ENCODE data around the gene RCAN3.
"Not testable (repeated sequence)": the region's sequence is repeated elsewhere in the genome, so short reads cannot be mapped to it uniquely, and the experiment has no call there.

RCAN3 gene

DNA sequence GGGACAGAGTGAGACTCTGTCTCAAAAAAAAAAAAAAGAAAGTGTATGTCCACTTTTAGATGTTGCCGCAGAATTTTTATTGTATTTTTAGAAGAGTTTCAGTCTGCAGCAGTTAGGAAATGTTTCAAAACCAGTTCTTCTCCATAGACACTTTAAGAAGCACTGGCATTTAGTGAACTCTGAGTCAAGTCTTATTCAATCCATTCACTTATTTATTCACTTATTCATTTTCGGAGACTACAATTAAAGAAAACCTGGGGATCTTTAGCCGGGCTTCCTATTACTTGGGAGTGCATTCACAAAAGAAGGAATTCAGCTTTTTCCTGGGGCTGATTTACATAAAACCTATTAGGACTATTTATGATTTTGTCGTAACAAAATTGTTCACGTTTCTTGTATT is 12.3 kb downstream of the RCAN3 start:
- Histone ChIP-seq H3K9ac (ENCODE audit: low read length) (no peak overlapping the region), H3K36me3 (ENCODE audit: control insufficient read depth, insufficient read depth, low read length) (peaks cover 4% of the 10 kb centered on the region; the same call in 1 of the 2 replicates), H3K27me3 (ENCODE audit: control insufficient read depth, insufficient read depth, low read length) (no peaks in the 10 kb centered on the region), H3K27ac (ENCODE audit: low read depth, low read length) (no peak overlapping the region), H3K9me3 (ENCODE audit: control insufficient read depth, insufficient read depth, low read depth, low read length) (no peaks in the 10 kb centered on the region), H3K4me3 (ENCODE audit: low read depth, low read length) (no peak overlapping the region), H3K4me1 (ENCODE audit: control insufficient read depth, insufficient read depth, low read length) (no peaks in the 10 kb centered on the region)

DNA sequence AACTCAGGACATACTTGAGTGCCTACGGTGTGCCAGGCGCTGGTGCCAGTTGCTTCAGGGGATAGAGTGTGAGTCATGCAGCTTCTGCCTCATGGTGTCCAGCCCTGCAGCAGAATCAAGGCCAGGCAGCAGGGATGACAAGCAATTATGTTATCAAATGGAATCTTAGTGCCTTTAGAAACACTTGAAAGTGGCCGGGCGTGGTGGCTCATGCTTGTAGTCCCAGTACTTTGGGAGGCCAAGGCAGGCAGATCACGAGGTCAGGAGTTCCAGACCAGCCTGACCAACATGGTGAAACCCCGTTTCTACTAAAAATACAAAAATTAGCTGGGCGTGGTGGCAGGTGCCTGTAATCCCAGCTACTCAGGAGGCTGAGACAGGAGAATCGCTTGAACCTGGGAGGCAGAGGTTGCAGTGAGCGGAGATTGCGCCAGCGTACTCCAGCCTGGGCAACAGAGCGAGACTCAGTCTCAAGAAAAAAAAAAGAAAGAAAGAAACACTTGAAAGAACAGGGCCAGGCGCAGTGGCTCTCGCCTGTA is 13.1 kb downstream of the RCAN3 start:
- H3K4me1 ChIP-seq (ENCODE audit: control insufficient read depth, insufficient read depth, low read length); H3K27me3 ChIP-seq (ENCODE audit: control insufficient read depth, insufficient read depth, low read length); H3K4me3 ChIP-seq (ENCODE audit: low read depth, low read length); H3K9me3 ChIP-seq (ENCODE audit: control insufficient read depth, insufficient read depth, low read depth, low read length); H3K9ac ChIP-seq (ENCODE audit: low read length); H3K27ac ChIP-seq (ENCODE audit: low read depth, low read length); H3K36me3 ChIP-seq (ENCODE audit: control insufficient read depth, insufficient read depth, low read length): not testable (repeated sequence)

DNA sequence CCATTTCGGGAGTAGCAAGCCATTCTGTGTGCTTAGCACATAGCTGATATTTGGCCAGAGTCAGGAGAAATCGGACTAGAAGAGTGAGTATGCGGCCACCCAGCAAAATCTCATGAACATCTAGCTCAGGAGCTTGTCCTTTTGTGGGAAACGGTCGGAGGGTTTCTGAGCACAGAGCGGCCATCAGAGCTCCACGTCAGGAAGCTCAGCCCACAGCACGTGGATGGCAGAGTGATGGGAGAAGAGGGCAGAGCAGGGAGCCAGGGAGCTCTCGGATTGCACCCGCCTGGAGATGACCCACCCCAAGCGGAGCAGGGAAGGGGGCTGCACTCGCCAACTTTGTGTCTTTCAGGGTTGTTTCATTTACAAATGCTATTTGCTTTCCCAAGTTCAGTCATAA is 13.9 kb downstream of the RCAN3 start:
- Histone ChIP-seq H3K27ac (ENCODE audit: low read depth, low read length) (no peak overlapping the region), H3K4me3 (ENCODE audit: low read depth, low read length) (no peak overlapping the region), H3K27me3 (ENCODE audit: control insufficient read depth, insufficient read depth, low read length) (no peaks in the 10 kb centered on the region), H3K9ac (ENCODE audit: low read length) (no peak overlapping the region), H3K4me1 (ENCODE audit: control insufficient read depth, insufficient read depth, low read length) (no peaks in the 10 kb centered on the region), H3K9me3 (ENCODE audit: control insufficient read depth, insufficient read depth, low read depth, low read length) (no peaks in the 10 kb centered on the region), H3K36me3 (ENCODE audit: control insufficient read depth, insufficient read depth, low read length) (peaks cover 4% of the 10 kb centered on the region; the same call in 1 of the 2 replicates)

DNA sequence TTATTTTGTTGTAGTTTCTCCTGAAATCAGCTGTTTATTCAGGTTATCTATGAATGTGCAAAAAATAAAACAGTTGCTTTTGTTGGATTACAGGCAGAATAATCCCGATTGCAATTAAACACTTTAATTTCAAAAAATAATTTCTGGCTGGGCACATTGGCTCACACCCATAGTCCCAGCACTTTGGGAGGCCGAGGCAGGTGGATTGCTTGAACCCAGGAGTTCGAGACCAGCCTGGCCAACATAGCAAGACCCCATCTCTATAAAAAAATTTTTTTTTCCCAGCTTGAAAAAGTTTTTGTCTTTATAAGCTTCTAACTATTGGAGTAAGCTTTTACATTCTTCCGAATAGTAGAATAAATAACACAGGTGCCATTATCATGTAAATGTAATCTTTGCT is 15.3 kb downstream of the RCAN3 start:
- Histone ChIP-seq H3K4me1 (ENCODE audit: control insufficient read depth, insufficient read depth, low read length) (no peaks in the 10 kb centered on the region), H3K27ac (ENCODE audit: low read depth, low read length) (no peak overlapping the region), H3K9me3 (ENCODE audit: control insufficient read depth, insufficient read depth, low read depth, low read length) (no peaks in the 10 kb centered on the region), H3K4me3 (ENCODE audit: low read depth, low read length) (no peak overlapping the region), H3K9ac (ENCODE audit: low read length) (no peak overlapping the region), H3K27me3 (ENCODE audit: control insufficient read depth, insufficient read depth, low read length) (no peaks in the 10 kb centered on the region), H3K36me3 (ENCODE audit: control insufficient read depth, insufficient read depth, low read length) (peaks cover 4% of the 10 kb centered on the region; the same call in 1 of the 2 replicates)

DNA sequence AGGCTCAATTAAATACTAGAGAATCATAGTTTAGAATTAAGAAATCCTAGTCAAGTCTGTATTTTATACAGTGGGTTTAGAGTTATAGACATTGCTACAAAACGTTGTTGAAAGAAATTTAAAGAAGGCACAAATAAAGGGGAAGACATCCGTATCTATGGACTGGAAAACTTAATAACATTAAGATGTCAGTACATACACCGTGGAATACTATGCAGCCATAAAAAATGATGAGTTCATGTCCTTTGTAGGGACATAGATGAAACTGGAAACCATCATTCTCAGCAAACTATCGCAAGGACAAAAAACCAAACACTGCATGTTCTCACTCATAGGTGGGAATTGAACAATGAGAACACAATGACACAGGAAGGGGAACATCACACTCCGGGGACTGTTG is 17.6 kb downstream of the RCAN3 start:
- not testable (repeated sequence) for H3K36me3 ChIP-seq (ENCODE audit: control insufficient read depth, insufficient read depth, low read length); H3K4me1 ChIP-seq (ENCODE audit: control insufficient read depth, insufficient read depth, low read length); H3K27ac ChIP-seq (ENCODE audit: low read depth, low read length); H3K27me3 ChIP-seq (ENCODE audit: control insufficient read depth, insufficient read depth, low read length); H3K4me3 ChIP-seq (ENCODE audit: low read depth, low read length); H3K9me3 ChIP-seq (ENCODE audit: control insufficient read depth, insufficient read depth, low read depth, low read length); H3K9ac ChIP-seq (ENCODE audit: low read length)

DNA sequence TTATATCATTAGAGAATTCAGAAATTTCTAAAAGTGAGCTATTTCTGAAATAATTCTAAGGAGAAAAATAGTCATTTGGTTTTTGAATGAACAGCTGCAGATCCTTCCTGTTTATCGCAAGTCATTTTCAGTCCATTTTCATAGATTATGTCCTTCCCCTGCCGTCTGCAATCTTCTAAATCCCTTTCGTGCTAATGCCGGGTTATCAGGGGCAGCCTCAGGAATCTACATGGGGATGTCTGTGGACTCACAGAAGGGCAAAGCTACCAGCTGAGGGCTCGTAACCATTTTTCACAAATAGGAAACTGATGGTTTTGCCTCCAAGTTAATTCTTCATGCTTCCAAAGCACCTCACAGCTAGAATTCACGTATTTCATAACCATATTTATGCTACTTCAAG is 23.0 kb downstream of the RCAN3 start:
- no peak overlapping the region for H3K27ac ChIP-seq (ENCODE audit: low read depth, low read length)
- H3K9ac ChIP-seq (ENCODE audit: low read length): no peak overlapping the region
- no peak overlapping the region for H3K4me3 ChIP-seq (ENCODE audit: low read depth, low read length)
- H3K27me3 ChIP-seq (ENCODE audit: control insufficient read depth, insufficient read depth, low read length): no peaks in the 10 kb centered on the region
- no peaks in the 10 kb centered on the region for H3K36me3 ChIP-seq (ENCODE audit: control insufficient read depth, insufficient read depth, low read length)
- H3K4me1 ChIP-seq (ENCODE audit: control insufficient read depth, insufficient read depth, low read length): no peaks in the 10 kb centered on the region
- no peaks in the 10 kb centered on the region for H3K9me3 ChIP-seq (ENCODE audit: control insufficient read depth, insufficient read depth, low read depth, low read length)

DNA sequence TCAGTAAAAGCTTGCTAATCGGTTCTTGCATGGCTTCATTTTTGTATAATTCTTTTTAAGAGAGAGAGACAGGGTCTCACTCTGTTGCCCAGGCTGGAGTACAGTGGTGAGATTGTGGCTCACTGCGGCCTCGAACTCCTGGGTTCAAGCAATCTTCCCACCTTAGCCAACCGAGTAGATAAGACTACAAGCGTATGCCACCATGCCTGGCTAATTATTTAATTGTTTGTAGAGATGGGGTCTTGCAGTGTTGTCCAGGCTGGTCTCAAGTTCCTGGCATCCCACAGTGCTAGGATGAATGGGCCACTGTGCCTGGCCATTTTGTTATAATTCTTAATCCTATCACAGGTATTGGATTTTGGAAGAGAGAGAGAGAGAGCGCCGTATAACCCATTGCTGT is 23.4 kb downstream of the RCAN3 start:
- no peaks in the 10 kb centered on the region for H3K4me1 ChIP-seq (ENCODE audit: control insufficient read depth, insufficient read depth, low read length)
- no peak overlapping the region for H3K27ac ChIP-seq (ENCODE audit: low read depth, low read length)
- no peaks in the 10 kb centered on the region for H3K36me3 ChIP-seq (ENCODE audit: control insufficient read depth, insufficient read depth, low read length)

DNA sequence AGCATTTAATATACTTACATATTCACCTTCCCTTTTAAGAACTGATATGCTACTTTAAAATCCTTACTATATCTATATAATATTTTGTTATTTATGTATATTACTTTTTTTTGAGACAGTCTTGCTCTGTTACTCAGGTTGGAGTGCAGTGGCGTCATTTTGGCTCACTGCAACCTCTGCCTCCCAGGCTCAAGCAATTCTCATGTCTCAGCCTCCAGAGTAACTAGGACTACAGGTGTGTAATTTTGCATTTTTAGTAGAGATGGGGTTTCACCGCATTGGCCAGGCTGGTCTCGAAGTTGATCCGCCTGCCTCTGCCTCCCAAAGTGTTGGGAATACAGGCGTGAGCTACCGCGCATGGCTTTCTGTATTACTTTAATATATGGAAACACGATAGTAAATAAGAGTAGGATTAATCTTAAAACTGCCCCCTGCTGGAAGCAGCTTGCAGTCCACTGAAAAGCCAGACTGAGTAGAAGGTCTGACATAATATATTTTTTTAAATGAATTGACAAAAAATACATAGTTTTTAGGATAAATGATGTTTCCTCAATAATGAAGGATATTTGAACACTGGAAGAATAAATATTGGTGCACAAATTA is 24.4 kb downstream of the RCAN3 start:
- Histone ChIP-seq H3K4me1 (ENCODE audit: control insufficient read depth, insufficient read depth, low read length) (no peaks in the 10 kb centered on the region), H3K4me3 (ENCODE audit: low read depth, low read length) (no peak overlapping the region), H3K27me3 (ENCODE audit: control insufficient read depth, insufficient read depth, low read length) (no peaks in the 10 kb centered on the region), H3K9ac (ENCODE audit: low read length) (no peak overlapping the region), H3K9me3 (ENCODE audit: control insufficient read depth, insufficient read depth, low read depth, low read length) (no peaks in the 10 kb centered on the region), H3K27ac (ENCODE audit: low read depth, low read length) (no peak overlapping the region), H3K36me3 (ENCODE audit: control insufficient read depth, insufficient read depth, low read length) (peaks cover 3% of the 10 kb centered on the region; the same call in 1 of the 2 replicates)

More for the DNA sequence above, 23.4 kb downstream of the RCAN3 start:
- Histone ChIP-seq H3K9ac (ENCODE audit: low read length) (no peak overlapping the region), H3K4me3 (ENCODE audit: low read depth, low read length) (no peak overlapping the region), H3K9me3 (ENCODE audit: control insufficient read depth, insufficient read depth, low read depth, low read length) (no peaks in the 10 kb centered on the region), H3K27me3 (ENCODE audit: control insufficient read depth, insufficient read depth, low read length) (no peaks in the 10 kb centered on the region)

DNA sequence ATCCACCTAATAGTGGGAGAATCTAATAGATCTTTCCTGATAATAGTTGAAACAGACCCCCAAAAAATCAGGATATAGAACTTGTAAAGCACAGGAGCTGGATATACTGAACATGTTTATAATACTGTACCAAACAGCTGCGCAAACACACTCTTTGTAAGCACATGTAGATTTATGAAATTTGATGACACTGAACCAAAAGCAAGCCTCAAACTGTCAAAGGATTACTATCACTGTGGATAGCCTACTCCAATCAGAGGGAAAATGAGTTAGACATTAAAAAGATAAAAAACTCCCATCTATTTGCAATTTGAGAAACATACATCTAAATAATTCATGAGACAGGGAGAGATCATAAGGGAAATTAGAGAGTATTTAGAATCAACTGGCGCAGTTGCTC is 26.1 kb downstream of the RCAN3 start:
- H3K9me3 ChIP-seq (ENCODE audit: control insufficient read depth, insufficient read depth, low read depth, low read length): no peaks in the 10 kb centered on the region
- H3K27ac ChIP-seq (ENCODE audit: low read depth, low read length): no peak overlapping the region
- no peaks in the 10 kb centered on the region for H3K4me1 ChIP-seq (ENCODE audit: control insufficient read depth, insufficient read depth, low read length)
- no peaks in the 10 kb centered on the region for H3K27me3 ChIP-seq (ENCODE audit: control insufficient read depth, insufficient read depth, low read length)
- no peak overlapping the region for H3K4me3 ChIP-seq (ENCODE audit: low read depth, low read length)
- H3K9ac ChIP-seq (ENCODE audit: low read length): no peak overlapping the region
- H3K36me3 ChIP-seq (ENCODE audit: control insufficient read depth, insufficient read depth, low read length): peaks cover 4% of the 10 kb centered on the region

DNA sequence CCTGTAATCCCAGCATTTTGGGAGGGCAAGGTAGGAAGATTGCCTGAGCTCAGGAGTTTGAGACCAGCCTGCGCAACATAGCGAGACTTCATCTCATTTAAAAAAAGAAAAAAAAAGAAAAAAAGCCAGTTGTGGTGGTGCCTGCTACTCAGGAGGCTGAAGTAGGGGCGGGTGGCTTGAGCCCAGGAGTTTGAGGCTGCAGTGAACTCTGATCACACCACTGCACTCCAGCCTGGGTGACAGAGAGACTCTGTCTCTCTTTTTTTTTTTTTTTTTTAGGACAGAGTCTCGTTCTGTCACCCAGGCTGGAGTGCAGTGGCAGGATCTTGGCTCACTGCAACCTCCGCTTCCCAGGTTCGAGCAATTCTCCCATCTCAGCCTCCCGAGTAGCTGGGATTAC is 26.7 kb downstream of the RCAN3 start:
- not testable (repeated sequence) for H3K36me3 ChIP-seq (ENCODE audit: control insufficient read depth, insufficient read depth, low read length); H3K4me3 ChIP-seq (ENCODE audit: low read depth, low read length); H3K4me1 ChIP-seq (ENCODE audit: control insufficient read depth, insufficient read depth, low read length); H3K9me3 ChIP-seq (ENCODE audit: control insufficient read depth, insufficient read depth, low read depth, low read length); H3K27ac ChIP-seq (ENCODE audit: low read depth, low read length); H3K27me3 ChIP-seq (ENCODE audit: control insufficient read depth, insufficient read depth, low read length); H3K9ac ChIP-seq (ENCODE audit: low read length)

DNA sequence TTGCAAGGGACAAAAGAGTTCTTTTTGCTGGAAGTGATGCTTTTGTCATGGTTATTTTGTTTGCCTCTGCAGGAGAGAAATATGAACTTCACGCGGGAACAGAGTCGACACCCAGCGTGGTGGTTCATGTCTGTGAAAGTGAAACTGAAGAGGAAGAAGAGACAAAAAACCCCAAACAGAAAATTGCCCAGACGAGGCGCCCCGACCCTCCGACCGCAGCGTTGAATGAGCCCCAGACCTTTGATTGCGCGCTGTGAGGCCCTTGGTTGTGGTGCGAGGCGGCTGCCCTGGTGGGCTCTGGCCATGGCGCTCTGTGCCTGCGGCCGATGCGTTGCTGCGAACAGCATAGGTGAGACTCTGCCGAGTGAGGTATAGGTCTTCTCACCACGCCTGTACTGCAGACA is 32.4 kb downstream of the RCAN3 start:
- peaks cover 12% of the 10 kb centered on the region for H3K36me3 ChIP-seq (ENCODE audit: control insufficient read depth, insufficient read depth, low read length)
- no peak overlapping the region for H3K27ac ChIP-seq (ENCODE audit: low read depth, low read length)

More for the DNA sequence above, 32.4 kb downstream of the RCAN3 start:
- Histone ChIP-seq H3K4me3 (ENCODE audit: low read depth, low read length) (no peak overlapping the region), H3K9me3 (ENCODE audit: control insufficient read depth, insufficient read depth, low read depth, low read length) (no peaks in the 10 kb centered on the region), H3K27me3 (ENCODE audit: control insufficient read depth, insufficient read depth, low read length) (no peaks in the 10 kb centered on the region), H3K9ac (ENCODE audit: low read length) (no peak overlapping the region), H3K4me1 (ENCODE audit: control insufficient read depth, insufficient read depth, low read length) (peaks cover 16% of the 10 kb centered on the region)

Measured in HUES6 (cell line).